Fibroblast of gingiva (primary cell): ENCODE measurements around the gene GAB2.
A peak's percentile ranks its signal among the peaks of the same experiment; 100 is the strongest.

ENCODE experiments used
- DNase-seq: peaks from one replicate; pipeline ENCODE4 v3.0.0-alpha.2; 2011; ENCODE audit warnings: low read depth

Gene GAB2

DNA sequence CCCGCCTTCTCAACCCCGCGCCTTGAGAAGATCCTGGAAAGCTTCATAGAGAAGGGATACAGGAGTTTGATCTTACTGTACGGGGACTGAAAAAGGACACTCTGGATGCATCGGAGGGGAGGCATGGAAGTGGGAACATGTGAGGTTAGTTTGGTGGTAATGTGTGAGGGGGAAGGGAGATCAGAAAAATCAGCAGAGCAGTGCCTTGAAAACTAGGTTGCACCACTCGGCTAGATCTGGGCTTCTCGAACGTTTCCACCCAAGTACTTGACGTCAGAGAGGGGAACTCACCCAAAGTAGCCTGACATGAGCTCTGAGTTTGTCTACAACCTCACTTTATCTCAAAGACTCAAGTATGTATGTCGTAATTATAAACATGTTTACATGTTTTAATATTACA is 214.4 kb downstream of the GAB2 start:
- no peak for DNase-seq

DNA sequence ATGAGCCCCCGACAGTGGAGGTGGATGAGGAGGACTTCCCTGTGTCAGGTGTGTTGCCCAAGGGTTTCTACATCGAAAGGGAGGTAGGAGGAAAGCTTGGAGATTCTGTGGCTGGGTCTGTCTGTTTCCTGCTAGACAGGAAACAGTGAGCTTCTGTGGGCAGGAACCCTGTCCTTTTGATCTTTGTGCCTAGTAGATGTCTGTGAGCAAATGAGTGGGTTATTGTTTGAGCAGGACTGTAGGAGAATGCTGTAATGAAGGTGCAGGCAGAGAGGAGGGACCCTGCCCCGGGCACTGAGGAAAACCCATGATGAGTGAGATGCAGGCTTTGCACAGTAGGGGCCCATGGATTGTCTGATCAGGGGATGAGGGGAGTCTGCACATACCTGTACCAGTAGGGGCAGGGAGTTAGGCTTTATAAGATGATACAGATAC is 214.9 kb downstream of the GAB2 start:
- no peak for DNase-seq

DNA sequence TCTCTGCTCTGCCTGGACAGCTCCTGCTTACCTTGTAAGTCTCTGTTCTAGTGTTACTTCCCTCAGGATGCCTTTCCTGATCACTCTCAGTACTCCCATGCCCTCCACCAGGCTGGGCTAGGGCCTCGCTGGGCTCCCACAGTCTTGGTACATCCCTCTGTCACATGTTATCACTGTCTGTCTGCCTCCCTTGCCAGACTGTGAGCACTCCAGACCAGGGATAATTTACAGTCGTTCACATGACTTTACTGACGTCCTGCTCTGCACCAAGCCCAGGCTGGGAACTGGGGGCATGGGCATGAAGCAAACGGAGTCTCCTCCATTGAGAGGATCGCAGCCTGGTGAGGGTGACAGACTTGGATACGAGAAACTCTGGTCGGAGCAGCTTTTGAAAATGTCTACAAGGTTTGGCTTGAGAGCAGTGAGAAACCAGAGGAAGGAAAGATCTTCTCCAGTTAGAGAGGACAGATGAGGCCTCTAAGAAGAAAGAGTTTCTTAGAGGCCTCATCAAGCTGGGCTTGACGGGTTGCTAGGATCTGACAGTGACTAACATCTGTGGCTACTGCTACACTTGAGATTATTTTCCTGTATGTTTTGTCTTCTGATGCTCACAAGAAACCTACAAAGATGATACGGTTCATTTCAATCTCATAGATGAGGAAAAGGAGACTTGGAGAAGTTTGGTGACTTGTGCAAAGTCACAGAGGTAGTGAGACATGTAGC is 216.4 kb downstream of the GAB2 start:
- no peak for DNase-seq

DNA sequence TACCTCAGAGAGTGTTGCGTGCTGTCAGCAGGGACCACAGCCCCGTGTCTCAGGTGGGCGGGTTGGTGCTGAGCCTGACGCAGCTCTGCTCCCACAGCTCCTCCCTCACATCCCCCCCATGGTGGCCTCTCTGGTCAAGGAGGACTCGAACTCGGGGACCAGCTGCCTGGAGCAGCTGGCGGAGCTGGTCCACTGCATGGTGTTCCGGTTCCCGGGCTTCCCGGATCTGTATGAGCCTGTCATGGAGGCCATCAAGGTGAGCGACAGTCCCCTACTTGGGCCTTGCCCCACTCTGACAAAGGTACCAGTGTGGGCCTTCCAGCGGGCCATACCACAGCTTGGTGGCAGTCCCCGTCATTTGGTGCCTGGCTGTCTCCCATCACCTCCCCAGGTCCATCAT is 217.1 kb downstream of the GAB2 start:
- no peak for DNase-seq

DNA sequence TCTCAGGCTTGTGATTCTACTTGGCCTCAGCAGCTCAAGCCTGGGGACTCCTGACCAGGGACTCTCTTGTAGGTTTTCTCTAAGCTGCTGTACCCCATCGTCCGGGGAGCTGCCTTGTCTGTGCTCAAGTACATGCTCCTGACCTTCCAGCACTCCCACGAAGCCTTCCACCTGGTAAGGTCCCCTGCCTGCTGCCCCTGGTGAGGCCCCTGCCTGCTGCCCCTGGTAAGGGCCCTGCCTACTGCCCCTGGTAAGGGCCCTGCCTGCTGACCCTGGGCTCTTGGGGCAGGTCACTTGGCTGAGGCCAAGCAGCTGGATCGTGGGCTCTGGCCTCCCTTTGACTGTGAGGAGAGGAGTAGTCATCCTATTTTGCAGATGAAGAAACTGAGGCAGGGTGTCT is 217.6 kb downstream of the GAB2 start:
- no peak for DNase-seq

DNA sequence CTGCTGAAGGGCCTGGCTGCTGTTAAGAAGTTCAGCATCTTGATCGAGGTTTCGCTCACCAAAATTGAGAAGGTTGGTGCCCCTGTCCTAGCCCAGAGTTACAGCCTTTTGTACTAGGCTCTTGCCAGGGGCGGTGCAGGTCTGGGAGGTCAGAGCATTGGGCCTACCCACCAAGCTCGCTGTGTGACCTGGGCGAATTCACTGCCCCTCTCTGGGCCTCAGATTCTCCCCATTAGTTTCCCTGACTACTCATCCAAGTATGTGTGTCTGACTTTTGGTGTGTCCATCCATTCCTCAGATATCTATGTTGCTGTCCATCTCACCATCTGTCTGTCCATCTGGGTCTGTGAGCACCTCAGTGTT is 218.0 kb downstream of the GAB2 start:
- no peak for DNase-seq

DNA sequence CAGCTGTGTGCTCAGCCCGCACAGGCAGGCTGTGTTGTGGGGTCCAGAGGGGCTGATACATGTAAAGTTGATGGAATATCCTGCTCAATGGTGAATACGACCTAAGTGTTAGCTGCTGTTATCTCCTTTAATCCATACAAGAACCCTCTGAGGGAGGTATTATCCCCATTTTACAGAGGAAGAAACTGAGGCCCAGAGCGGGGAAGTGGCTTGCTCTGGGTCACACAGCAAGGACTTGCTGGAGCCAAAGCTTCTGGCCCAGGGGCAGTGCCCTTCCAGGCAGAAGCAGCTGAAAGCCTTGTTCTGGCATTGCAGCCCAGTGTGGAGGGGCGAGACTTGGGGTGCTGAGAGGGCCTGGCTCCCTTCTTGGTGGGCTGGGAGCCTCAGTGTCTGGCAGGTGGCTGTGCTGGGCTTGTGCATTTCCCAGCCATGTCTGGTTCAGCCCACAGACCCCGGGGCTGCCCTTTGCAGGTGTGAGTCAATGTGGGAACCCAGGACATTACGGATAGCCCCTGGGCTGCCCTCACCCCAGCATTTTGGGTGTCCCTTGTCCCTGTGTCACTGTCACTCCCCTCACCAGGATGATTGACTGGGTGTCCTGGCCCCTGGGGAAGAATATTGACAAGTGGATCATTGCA is 218.5 kb downstream of the GAB2 start:
- DNase-seq = no peak

DNA sequence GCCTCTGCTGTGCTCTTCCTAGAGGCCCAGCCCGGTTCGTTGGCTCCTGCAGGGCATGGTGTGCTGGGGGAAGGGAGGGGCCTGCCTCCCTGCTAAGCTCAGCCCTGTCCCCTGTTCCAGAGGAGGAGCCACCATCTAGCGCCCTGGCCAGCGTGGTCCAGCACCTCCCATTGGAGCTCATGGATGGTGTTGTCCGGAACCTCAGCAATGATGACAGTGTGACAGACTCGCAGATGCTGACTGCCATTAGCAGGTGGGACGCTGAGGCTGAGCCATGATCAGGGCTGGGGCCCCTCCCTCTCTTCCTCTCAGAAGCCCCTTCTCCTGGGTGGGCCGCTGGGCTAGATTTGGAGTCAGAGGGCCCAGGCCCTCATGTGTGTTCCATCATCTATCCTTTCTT is 219.8 kb downstream of the GAB2 start:
- DNase-seq = no peak

DNA sequence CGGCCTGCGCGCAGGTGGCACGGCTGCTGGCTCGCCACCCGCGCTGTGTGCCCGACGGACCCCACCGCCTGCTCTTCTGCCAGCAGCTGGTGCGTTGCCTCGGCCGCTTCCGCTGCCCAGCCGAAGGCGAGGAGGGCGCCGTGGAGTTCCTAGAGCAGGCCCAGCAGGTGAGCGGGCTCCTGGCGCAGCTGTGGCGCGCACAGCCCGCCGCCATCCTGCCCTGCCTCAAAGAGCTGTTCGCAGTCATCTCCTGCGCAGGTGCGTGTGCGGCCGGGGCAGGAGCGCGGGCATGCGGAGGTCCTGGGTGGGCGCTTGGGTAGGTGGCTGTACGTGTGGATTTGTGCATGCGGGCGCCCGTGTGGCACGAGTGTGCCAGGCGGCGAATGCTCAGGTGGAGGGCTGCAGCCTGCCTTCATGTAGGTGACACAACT is 220.9 kb downstream of the GAB2 start:
- DNase-seq = no peak

DNA sequence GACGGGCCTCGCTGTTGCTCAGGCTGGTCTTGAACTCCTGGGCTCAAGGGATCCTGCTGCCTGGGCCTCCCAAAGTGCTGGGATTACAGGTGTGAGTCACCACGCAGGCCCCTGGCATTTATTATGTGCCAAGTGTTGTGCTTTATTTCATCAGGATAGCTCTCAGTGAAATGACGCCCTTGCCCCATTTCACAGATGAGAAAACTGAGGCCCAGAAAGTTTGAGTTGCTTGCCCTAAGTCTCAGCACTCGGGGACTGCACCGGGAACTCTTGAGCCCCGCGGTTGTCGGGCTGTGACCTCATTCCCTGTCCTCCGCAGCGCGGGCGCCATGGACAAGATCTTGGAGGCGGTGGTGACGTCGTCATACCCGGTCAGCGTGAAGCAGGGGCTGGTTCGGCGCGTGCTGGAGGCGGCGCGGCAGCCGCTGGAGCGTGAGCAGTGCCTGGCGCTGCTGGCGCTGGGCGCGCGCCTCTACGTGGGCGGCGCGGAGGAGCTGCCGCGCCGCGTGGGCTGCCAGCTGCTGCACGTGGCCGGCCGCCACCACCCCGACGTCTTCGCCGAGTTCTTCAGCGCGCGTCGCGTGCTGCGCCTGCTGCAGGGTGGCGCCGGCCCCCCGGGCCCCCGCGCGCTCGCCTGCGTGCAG is 221.6 kb downstream of the GAB2 start:
- DNase-seq = no peak

DNA sequence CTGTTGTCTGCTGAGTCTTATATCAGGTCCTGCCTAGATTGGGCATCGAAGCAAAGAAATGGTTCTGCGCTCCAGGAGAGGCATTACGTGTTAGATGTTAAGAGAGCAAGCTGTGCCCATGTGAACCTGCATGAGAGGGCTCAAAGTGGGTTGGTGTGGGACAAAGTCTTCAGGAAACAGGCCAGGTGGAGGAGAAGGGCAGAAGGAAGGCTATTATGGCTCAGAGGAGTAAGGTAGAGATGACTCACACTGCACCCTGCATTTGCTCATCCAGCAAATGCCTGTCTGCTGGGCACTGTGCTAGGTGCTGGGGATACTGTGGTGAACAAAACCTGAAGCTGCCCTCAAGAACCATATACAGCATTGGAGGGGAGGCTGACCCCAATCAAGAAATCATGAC is 223.1 kb downstream of the GAB2 start:
- DNase-seq = no peak

DNA sequence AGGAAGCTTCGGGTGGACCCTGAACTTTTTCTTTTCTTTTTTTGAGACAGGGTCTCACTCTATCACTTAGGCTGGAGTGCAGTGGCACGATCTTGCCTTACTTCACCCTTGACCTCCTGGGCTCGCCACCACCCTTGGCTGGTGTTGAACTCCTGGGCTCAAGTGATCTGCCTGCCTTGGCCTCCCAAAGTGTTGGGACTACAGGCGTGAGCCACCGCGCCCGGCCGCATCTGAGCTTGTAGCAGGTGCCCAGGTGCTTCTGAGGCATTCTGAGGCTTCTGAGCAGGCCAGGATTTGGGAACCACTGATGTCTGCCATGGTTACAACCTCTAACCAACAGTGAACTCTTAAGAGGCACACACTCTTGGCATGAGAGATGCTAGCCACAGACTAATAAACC is 223.8 kb downstream of the GAB2 start:
- no peak for DNase-seq

DNA sequence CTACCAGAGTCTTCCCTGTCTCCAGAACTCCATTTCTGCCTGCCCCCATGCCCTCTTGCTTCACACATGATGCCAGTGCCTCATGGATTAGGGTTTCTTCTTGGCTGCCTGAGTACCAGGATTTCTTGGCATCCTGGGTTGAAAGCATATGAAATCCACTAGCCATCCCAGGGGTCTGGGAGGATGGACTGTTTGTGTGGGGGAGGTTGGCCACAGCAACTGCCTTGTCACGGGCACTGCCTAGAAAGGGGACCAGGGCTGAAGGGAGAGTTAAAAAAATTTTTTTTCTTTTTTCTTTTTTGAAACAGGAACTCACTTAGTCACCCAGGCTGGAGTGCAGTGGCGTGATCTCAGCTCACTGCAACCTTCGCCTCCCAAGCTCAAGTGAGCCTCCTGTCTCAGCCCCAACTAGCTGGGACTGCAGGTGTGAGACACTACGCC is 224.7 kb downstream of the GAB2 start:
- DNase-seq = peak; percentile 84

DNA sequence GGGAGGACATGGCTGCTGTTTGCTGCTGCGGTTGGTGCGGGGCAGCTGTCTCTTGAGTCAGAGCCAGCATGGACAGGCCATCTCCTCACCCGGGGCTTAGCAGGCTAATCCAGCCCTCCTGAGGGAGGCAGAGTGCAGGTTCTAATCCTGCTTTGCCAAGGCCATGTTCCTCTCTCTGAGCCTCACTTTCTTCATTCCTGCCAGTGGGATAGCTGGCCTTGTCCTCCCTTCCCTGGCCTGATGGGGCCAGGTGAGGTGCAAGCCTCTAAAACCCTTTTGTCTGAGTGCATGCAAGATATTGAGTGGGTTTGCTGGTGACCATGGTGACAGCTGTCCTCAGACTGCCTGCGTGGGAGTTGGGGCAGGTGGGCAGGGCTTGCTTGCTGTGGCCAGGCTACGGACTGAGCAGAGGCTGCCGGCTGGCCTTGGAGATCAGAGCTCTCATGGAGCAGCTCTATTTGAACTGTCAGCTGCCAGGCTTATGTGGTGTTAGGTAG is 225.3 kb downstream of the GAB2 start:
- no peak for DNase-seq

DNA sequence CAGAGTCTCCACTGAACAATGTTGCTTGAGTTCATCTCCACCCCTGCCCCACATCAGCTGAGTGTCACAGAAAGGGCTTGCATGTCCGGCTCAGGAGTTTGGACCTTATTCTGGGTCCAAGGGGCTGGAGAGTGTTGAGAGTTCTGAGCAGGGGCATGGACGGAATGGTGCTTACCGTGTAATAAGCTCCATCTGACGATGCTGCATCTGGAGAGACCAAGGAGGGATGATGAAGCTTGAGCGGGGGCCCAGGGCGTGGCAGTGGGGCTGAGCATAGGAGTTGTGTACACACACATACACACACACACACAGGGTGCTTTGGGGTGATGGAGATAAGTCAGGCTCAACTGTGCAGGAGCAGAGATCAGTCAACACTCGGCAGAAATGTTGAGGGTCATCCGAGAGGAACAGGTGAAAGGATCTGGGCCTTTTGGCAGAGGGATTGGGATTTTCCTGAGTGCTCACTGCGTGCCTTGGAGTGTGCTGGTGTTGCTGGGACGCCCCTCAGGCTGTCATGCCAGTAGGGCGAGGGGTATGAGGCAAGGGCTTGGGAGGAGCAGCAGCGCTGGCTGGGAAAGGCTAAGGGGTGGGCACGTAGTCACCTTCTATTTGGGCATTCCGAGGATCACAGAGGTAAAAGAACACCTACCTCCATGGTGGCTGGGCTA is 226.6 kb downstream of the GAB2 start:
- no peak for DNase-seq

DNA sequence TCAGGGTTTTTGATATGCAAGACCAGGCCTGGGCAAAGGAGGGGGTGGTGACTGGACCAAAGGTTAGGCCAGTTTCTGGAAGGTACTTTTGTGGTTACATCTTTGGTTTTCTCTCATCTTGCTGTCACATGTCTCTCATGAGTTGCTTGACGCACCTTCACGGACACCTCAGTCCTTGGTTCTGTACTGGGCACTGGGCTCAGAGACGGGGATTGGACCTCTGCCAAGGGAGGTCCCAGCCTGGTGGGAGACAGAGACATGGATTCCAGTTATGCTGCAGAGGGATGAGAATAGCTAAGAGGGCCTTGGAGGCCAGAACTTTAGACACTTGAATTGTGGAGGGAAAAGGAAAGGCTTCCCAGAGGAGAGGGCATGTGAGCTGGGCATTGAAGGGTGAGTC is 227.2 kb downstream of the GAB2 start:
- DNase-seq = no peak

DNA sequence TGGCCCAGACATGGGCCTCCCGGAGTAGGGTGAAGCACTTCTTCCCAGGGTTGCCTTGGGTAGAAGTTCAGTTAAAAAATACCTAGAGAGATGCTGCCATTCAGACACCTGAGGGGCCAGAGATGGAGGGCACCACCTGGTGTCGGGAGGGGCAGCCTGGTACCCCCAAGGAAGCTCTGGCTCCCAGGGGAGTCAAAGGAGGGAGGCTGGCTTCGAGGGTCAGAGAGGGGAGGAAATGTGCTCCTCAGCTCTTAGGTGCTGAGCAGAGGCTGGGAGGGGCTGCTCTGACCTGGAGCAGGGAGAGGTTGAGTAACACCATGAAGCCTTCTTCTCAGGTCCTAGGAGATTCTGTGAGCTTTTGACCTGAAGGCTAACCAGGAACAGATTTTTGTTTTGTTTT is 227.8 kb downstream of the GAB2 start:
- DNase-seq = no peak

DNA sequence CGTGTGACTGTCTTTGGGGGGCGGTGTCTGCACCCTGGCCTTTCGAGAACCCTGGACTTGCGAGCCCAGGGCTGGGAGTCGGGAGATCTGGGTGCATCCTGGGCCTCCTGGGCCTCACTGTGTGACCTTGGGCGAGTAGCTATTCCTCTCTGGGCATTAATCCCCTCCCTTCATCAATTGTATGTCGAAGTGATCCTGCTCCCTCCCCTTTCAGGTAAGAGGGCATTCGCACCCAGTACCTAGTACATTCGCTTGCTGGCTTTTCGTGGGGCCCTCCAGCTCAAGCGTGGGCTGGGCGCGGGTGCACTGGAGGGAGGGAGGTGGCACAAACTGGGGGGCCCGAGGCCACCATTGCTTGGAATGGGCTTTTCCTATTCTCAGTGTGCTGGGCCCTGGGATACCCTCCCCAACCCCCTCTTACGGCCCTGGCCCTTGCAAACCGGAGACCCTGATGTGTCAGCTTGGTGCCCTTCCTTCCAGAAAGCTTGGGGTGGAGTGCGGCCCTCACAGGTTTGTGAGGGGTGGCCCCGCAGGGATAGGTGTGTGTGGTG is 228.4 kb downstream of the GAB2 start:
- no peak for DNase-seq

DNA sequence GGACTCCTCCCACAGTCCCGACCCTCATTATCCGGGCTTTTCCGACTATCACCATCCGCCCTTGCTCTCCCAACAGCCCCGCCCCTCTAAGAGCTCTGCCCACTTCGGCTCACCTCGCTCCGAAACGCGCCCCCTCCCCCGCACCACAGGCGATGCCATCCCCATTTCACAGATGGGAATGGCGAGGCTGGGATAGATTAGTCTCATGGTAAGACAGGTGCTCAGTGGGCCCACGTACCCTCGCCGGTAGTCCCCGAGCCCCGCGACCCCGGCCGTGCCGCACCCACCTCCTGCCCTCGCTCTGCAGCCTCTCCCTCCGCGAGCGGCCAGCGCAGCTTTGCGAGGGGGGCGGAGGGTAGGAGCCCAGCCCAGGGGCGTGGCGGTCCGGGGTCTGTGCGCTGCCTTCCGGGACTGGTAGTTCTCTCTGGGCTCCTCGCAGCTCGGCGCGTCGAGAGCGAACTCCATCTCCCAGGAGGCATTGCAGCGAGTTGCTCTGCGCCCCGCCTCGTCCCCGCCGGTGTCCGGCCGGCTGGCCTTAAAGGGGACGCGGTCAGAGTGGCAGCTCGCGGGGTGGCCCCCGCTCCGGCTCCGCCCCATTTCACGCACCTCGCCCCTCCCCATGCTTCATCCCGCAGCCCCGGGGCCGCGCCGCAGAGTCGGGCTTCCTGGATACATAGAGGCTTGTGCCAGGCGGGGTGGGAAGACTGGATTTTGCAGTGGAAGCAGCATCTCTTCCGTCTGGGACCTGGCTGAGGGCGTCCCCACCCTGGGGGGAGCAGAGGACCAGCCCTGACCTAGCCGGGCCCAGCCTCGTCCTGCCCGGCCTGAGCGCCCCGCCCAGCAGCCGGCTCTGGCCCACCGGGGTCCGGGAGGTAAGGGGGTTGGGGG is 229.1 kb downstream of the GAB2 start, which contains the start of the genes KCTD21 and USP35:
Gene KCTD21 (minus strand): TSS at position 341 of the 888 bp plus-strand sequence. CDS start 14,072 bp downstream, outside the sequence.
Gene USP35 (plus strand): TSS at position 634 of the 888 bp plus-strand sequence. CDS start 7,327 bp downstream, outside the sequence.
- DNase-seq = peak; percentile 97

DNA sequence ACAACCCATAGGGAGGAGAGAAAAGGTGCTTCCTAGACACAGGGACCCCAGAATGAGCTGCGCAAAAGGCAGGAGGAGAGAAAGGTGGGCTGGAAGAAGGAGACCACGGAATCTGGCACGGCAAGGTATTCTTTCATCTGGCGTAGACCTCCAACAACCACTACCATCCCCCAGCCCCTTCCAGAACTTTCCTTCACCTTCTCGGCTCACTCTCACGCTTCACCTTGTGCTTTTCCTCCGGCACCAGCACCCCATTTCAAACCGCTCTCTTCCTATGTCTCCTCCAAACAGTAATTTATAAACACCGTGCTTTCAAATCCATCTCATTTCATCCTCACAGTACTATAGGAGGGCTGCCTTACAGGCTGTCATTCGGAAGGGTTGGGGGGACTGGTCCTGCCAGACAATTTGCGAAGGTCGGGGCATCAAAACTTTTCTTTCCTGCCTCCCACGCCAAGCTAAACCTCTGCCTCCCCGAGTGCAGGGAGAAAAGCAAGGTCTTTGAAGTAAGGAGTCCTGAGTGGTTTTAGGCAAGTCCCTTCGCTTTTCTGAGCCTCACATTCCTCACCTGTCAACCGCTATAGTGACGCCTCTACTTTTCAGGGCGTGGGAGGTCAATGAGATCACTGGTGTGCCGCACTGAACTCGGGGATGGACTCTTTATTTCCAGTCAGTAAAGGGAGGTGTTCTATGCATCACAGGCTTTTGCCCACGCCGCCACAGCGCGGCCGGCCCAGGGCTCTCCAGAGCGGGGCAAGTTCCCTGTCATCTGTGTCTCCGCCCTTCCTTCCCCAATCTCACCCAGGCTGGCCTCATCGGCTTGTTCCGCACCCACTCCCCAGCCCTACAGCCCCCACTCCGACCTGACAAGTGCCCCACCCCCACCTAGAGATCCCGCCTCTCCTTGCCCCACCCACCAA is 230.0 kb downstream of the GAB2 start:
- no peak for DNase-seq
